Thyroid gland (tissue), 4 donors: Measurements from ENCODE around the gene NOP14.

Experiments
- CTCF ChIP-seq, 6 experiments: fragments of 200-600 bp in 3 of 6; fragments of 450-650 bp in 3 of 6; sonication (generic) in 3 of 6; IDR thresholded peaks; one replicate each; pipeline ENCODE4 v1.5.1; 2016 to 2019; ENCODE audit warnings: antibody characterized with exemption in 6 of 6, mild to moderate bottlenecking in 2 of 6, inconsistent platforms in 1 of 6, moderate library complexity in 1 of 6
- POLR2A ChIP-seq, 2 donors: fragments of 450-650 bp; IDR thresholded peaks; one replicate each; pipeline ENCODE4 v1.6.1; 2017; ENCODE audit warnings: antibody characterized with exemption in 2 of 2, mild to moderate bottlenecking in 2 of 2, moderate library complexity in 1 of 2

- no peak for TF ChIP-seq CTCF (IDR thresholded peaks at IDR 0.05)
- no peak for TF ChIP-seq POLR2A (IDR thresholded peaks at IDR 0.05)
These were observed 34.7 kb downstream of the NOP14 start for GRCh38 chr4:2928242-2929176.
